RPMI8226 (cell line): ENCODE results near the gene CALM3.

Experiments
- DNase-seq: peaks from one replicate; pipeline ENCODE4 v3.0.0-alpha.2; 2015

Gene CALM3

GRCh38 chr19:46640656-46641055 is 39.5 kb downstream of the CALM3 start:
- no peak for DNase-seq

- DNase-seq, result no peak
These were observed 43.6 kb downstream of the CALM3 start for GRCh38 chr19:46644720-46645119.

GRCh38 chr19:46646402-46646801 is 45.3 kb downstream of the CALM3 start:
- DNase-seq, result no peak

GRCh38 chr19:46648060-46648960 is 47.2 kb downstream of the CALM3 start:
- DNase-seq, result no peak

- DNase-seq, result no peak
These were observed 48.1 kb downstream of the CALM3 start for GRCh38 chr19:46648961-46649960.

GRCh38 chr19:46650445-46650844 is 49.3 kb downstream of the CALM3 start:
- DNase-seq, result no peak

GRCh38 chr19:46654621-46655152 is 53.6 kb downstream of the CALM3 start:
- DNase-seq, result no peak

- DNase-seq, result no peak
These were observed 55.4 kb downstream of the CALM3 start for GRCh38 chr19:46656541-46656940.

- DNase-seq, result no peak
These were observed 58.2 kb downstream of the CALM3 start for GRCh38 chr19:46659151-46660007.

GRCh38 chr19:46660008-46660517 is 58.9 kb downstream of the CALM3 start:
- DNase-seq, result no peak
